Measurements from ENCODE around the gene XRCC1.
A peak's percentile ranks its signal among the peaks of the same experiment; 100 is the strongest.
"Not testable (repeated sequence)": the region's sequence is repeated elsewhere in the genome, so short reads cannot be mapped to it uniquely, and the experiment has no call there.

Gene XRCC1

GRCh38 chr19:43541920-43542650 lies 33.2 kb downstream of the XRCC1 start:
- DNase-seq, result no peak

- no peak for DNase-seq
Observed at GRCh38 chr19:43540381-43540780, 34.9 kb downstream of the XRCC1 start.

DNA sequence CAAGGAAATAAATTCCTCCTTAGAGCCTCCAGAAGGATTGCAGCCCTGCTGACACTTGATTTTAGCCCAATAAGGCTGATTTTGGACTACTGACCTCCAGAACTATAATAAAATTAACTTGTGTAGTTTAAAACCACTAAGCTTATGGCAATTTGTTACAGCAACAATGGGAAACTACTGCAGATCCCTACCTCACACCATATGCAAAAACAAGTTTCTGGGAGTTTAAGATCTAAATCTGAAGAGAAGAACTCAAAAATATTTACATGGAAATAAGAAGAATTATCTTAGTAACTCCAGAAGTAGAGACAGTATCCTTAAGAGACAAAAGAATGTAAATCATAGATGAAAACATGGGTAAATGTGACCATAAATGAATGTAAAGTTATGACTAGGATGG lies 36.4 kb downstream of the XRCC1 start:
- DNase-seq, result no peak

- no peak for DNase-seq
Observed at GRCh38 chr19:43534816-43535761, 40.2 kb downstream of the XRCC1 start.

DNA sequence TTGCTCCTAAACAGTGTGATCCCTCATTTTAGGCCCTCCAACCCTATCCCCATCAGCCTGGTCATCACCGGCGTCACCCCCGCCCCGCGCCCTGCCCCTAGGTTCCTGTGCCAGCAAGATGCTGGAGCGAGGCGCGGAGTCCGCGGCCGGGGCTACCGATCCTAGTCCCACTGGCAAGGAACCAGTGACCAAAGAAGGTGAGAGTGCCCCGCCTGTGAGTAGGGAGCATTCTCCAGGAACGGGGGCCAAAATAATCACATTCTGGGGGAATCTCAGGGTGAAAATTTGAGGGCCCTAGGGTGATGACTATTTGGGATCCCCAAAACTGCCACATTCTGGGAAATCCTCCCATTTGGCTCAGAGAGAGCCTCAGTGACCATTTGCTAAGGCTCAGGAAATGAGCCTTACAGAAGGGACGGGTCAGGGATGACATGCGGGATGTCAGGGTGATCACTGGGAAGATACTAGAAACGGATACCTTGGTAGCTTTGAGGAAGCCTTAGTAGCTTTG lies 41.0 kb downstream of the XRCC1 start:
- no peak for DNase-seq

DNA sequence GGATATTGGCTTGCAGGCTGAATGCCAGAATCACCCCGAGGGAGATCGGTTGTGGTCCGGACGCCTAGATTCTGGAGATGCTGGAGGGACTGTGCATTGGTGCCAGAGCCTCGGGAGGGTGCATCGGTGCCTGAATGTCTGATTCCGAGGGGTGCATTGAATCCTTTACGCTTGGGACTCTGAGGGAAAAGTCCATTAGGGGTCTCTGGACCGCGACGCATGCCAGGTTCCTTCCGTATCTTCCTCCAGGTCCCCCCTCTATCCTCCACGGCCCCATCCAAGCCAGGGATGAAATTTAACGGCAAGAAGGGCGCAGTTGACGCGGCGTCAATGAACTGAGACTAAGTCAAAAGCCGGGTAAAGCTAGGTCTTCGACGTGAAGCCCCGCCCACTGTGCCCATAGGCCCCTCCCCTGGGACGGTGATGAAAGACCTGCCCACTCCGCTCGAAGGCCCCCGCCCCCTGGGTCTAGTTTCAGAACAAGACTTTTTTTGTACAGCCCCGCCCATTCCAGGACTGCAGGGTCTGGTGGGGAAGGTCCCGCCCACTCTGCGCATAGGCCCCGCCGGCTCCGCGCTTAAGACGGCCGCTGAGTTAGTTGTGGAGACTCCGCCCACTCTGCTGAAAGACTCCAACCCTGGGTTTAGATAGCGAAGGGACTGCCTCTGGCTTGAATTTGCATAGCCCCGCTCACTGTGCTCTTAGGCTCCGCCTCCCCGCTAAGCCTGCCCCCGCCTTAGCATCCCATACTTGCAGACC lies 41.6 kb downstream of the XRCC1 start:
- DNase-seq, result peak; percentile 99

DNA sequence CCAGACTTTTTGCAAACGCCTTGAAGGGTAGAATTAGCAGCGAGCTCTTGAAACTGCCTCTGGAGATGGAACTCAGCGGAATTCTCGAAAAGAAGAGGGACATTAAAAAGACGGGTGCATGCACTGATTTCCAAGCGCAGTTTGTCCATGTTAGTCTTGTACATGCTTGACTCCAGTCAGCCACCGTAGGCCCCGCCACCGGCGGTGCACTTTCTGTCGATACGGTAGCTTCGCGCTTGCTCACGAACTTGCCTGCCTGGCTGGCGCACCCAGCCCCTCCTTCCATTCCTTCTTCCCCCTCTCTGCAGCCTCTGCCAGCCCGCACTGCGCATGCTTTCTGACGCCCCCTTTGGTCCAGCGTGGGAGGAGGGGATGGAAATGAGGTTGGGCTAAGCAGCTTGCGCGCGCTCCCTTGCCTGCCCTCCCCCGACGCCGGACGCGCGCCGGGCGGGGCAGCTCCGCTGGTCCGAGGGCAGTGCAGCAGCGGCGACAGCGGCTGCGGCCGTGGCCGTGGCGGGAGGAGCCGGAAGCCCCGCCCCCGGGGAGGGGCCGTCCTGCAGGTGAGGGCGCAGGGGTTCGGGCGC lies 42.3 kb downstream of the XRCC1 start, which contains the start of gene ZNF575:
Gene ZNF575 (plus strand): TSS at position 227 of the 584 bp plus-strand sequence. CDS start 1,235 bp downstream, outside the sequence.
- DNase-seq, result peak; percentile 93

DNA sequence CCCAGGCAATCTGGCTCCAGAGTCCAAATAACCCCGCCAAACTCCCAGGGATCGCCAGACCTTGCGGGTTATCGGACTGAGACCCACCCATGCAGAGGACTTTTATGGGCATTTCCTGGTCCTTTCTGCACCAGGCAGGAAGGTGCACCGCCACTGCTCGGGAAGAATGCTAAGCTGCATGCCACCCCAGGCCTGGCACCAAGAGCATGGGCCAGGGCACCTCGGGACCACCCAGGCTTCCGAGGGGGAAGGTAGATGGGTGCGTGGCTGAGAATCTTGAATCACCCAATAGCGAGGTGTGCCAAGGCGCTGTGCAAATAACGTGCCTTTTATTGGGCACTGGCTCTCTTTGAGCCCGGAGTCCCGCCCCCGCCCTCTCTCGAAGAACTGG lies 42.8 kb downstream of the XRCC1 start:
- DNase-seq, result peak; percentile 76

GRCh38 chr19:43527860-43528622 lies 47.3 kb downstream of the XRCC1 start:
- DNase-seq, result peak; percentile 61

GRCh38 chr19:43526884-43527859 lies 48.2 kb downstream of the XRCC1 start, which contains the start of gene ETHE1:
TSS of gene ETHE1 (minus strand) at chr19:43527201. CDS start at chr19:43527177, 24 bp downstream.
- peak; percentile 44 for DNase-seq

DNA sequence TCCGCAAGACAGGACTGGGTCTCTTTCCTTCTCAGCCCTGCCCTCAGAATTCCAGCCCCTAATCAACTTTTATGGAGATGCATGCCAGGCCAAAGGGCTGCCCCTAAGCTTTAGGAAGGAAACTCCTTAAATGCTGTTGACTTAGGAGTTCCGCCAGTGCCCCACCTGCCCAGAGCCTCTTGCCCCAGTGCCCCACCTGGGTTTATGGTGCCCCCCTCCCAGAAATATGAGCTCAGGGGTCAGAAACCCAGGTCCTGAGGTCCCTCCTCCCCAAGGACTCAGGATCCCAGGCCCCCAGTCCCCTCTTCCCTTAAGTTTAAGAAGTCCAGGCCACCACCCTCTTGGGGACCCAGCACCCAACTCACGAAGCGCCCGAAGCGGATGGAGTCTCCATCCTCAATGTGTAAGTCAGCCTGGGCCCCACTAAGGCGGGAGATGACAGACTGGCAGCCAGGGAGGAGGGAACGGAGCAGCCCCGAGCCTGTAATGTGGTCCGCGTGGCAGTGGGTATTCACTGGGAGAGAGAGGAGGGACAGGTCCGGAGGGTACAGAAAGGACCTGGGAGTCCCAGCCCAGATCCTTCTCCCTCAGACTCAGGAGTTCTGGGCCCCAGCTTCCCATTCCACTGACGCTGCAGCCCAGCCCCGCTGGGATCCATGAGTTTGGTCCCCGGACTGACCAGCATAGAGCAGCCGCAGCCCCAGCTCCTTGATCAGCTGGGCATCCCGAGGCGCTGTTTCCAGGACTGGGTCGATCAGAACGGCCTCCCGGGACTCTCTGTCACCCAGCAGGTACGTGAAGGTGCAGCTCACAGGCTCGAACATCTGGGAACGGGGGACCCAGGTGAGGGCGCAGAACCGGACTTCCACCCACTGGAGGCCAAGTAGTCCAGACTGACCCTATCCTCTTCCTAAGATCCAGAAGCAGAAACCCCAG lies 49.2 kb downstream of the XRCC1 start:
- DNase-seq, result no peak

DNA sequence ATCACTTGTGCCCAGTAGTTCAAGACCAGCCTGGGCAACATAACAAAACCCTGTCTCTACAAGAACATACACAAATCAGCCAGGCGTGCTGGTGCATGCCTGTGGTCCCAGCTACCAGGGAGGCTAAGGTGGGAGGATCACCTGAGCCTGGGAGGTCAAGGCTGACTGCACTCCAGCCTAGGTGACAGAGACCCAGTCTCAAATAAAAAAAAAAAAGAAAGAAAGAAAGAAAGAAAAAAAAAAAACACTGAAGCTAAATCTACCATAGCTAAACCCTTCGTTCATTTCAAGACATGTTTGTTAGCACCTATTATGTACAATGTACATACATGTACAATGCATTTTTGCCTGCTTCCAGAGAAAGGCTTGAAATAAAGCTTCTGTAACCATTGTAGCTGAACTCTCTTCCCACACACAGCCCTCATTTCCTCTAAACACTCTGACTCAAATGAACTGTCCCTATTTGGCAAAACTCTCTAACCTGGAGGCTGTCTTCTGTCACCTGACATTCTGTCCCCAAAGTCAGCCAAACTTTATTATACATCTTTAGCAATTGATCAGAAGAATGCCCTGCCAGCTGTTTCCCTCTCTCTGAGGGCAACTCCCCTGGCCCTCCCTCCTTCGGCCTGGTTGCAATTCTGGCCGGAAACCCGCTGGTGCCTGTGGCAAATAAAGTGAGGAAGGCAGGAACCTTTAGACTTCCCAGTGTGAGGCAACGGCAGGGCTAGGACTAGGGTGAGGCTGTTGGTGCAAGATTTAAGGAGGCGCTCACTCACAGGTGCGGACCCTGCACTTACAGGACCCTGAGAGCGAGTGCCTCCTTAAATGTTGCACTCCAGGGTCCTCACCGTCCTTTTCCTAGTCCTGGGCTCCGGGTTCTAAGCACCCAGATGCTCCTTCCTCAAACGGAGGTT lies 50.1 kb downstream of the XRCC1 start:
- DNase-seq, result no peak

DNA sequence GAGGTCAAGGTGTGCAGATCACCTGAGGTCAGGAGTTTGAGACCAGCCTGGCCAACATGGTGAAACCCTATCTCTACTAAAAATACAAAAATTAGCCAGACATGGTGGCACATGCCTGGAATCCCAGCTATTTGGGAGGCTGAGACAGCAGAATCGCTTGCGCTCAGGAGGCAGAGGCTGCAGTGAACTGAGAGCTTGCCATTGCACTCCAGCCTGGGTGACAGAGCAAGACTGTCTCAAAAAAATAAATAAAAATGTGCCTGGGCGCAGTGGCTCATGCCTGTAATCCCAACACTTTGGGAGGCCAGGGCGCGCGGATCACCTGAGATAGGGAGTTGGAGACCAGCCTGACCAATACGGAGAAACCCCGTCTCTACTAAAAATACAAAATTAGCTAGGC lies 51.6 kb downstream of the XRCC1 start:
- not testable (repeated sequence) for DNase-seq

DNA sequence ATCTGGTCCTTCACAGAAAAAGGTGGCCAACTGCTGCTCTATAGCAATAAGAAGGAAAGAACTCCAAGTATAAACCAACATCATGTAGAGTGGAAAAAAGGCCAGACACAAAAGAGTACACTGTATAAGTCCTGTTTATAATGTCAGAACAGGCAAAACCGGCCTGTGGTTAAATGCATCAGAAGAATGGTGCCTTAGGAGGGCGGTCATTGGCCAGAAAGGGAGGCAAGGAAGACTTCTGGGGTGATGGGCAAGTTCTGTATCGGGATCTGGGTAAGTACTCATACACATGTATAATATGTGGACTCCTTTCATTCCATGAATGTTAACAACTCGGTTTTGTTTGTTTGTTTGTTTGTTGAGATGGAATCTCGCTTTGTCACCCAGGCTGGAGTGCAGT lies 52.4 kb downstream of the XRCC1 start:
- no peak for DNase-seq

DNA sequence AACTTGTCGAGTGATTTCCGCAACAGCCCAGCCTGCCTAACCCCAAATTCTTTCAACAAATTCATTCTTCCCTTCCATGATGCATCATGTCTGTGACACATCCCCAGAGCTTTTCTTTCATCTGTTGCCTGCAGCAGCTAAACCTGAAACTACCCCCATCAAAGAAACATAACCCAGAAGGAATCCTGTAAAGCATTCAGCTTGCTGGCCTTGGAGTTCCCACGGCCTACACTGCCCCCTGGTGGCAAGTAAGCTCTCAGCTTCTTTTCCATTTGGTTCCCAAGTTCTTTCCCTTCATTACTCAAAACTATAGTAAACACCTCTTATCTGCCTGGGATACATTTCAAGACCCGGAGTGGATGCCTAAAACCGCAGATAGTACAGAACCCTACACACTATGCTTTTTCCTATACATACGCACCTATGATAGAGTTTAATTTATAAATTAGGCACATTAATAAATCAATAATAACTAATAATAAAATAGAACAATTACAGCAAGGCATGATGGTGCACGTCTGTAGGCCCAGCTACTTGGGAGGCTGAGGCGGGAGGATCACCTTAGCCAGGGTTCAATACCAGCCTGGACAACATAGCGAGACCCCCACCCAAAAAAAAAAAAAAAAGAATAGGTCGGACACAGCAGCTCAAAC lies 55.8 kb downstream of the XRCC1 start:
- peak; percentile 76 for DNase-seq

DNA sequence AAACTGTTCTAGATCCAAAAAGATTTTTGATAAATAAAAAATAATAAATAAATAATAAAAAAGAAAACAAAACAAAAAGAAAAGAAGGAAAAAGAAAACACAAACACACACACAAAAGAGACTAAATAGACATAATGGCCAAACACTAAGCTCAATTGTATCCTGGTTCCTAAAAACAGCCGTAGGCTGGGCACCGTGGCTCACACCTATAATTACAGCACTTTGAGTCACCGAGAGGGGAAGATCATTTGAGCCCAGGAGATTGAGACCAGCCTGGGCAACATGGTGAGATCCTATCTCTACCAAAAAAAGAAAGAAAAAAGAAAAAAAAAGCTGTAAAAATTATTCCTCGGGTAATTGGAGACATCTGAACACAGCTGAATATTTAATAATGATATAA lies 57.3 kb downstream of the XRCC1 start:
- DNase-seq, result no peak

DNA sequence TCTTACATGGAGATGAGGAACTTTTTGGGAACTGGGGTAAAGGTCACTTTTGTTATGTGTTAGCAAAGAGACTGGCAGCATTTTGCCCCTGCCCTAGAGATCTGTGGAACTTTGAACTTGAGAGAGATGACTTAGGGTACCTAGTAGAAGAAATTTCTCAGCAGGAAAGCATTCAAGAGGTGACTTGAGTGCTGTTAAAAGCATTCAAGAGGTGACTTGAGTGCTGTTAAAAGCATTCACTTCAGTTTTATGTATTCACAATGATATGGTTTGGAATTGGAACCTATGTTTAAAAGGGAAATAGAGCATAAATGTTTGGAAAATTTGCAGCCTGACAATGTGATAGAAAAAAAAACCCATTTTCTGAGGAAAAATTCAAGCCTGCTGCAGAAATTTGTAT lies 62.9 kb downstream of the XRCC1 start:
- DNase-seq, result not testable (repeated sequence)

Data from NCI-H1105 treated with DMSO at 0.1 percent for 48 hours (cell line).